H1 (cell line): ENCODE data around the gene BPIFB2. TPM values are rescaled to one million over a fixed set of nuclear protein-coding genes. Genes with fewer than 3 reads are reported as not detected.

ENCODE experiments used
- CREB1 ChIP-seq: IDR thresholded peaks from 2 replicates; pipeline ENCODE4 v1.6.1; 2012; ENCODE audit warnings: inconsistent platforms
- FOSL1 ChIP-seq: IDR thresholded peaks from 2 replicates; pipeline ENCODE4 v1.6.1; 2011; ENCODE audit warnings: mild to moderate bottlenecking, low read depth, low read length, moderate library complexity; ENCODE audit not compliant: insufficient read depth
- KDM1A ChIP-seq: fragments of 200-600, 300-600 bp; sonication (generic); IDR thresholded peaks from 2 replicates; pipeline ENCODE4 v1.7.1; 2016; ENCODE audit warnings: mild to moderate bottlenecking, low read length, borderline replicate concordance
- RNF2 ChIP-seq: fragments of 200-900, 300-1000 bp; sonication (generic); IDR thresholded peaks from 2 replicates; pipeline ENCODE4 v1.7.1; 2016; ENCODE audit warnings: borderline replicate concordance, low read depth, mild to moderate bottlenecking, antibody characterized with exemption, low read length; ENCODE audit not compliant: poor library complexity, severe bottlenecking; ENCODE audit errors: missing control alignments
- SIN3A ChIP-seq, 2 experiments: IDR thresholded peaks in 1 of 2; conservative IDR thresholded peaks in 1 of 2; 2 replicates each; pipeline ENCODE4 v1.6.1; 2011 to 2012; ENCODE audit warnings: low read length in 2 of 2, improper control_type of control experiment in 1 of 2, low read depth in 1 of 2, mild to moderate bottlenecking in 1 of 2
- polyA plus RNA-seq, 7 experiments: library from polyadenylated mRNA; depleted of rRNA in 3 of 7; stranded (reverse) in 5 of 7; unstranded in 2 of 7; fragments of >200 nt in 5 of 7; fragments of 200-250 nt in 2 of 7; gene quantifications; 1 replicate in 5 of 7; 2 replicates in 1 of 7; 4 replicates in 1 of 7; pipeline versions ENCODE4 v1.2.1 to v1.2.3, GENCODE V29; 2011 to 2013; ENCODE audit warnings: missing spikeins in 2 of 7, mixed read lengths in 2 of 7
- total RNA-seq: library from RNA; stranded (reverse); fragmentation: NEBNext Ultra II Directional; extraction: Animal tissue kit (Norgen Biotek cat#: 25700); gene quantifications from 2 replicates; pipeline ENCODE4 v1.2.1, GENCODE V29; 2021

BPIFB2 gene
- total and polyA plus RNA-seq, 2 of the 8 experiments (the other 6 are each of a cell fraction or from before 2014, with no cell fraction given): not detected

DNA sequence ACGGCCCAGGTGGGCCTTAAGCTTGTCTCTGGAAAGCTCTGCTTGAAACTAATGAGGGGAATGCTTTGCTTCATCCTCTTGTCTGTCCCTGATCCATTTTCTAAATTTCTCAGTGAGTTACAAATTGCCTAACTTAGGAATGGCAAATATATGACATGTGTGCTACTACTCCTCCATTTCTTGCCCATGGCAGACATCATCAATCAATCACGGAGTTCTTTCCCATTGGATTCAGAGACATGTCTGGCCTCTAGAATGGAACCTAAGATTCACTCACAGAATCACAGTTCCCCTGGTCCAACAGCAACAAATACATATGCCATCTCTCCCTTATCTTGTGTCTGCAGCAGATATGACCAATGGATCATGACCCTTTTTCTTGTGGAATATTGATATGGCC, 65.3 kb downstream of the BPIFB2 start (continued):
- TF ChIP-seq SIN3A (conservative IDR thresholded peaks at IDR 0.05 in 1 of 2, IDR thresholded peaks at IDR 0.05 in 1 of 2; ENCODE audit: low read depth in 1 of 2, low read length in 2 of 2) (no peak), CREB1 (no peak), FOSL1 (no peak), RNF2 (no peak), KDM1A (no peak)

Other genes starting within 250 kb of the BPIFB2 start
- 1,016 and 1,038 TPM in 2 replicates for gene DNMT3B, start 245.3 kb upstream of the BPIFB2 start, total RNA-seq
- gene DNMT3B, start 245.3 kb upstream of the BPIFB2 start, polyA plus RNA-seq (2011; rRNA removed): 433 and 469 TPM in 2 replicates
- 170 and 173 TPM in 2 replicates for gene MAPRE1, start 187.8 kb upstream of the BPIFB2 start, total RNA-seq
- 51.9 and 74.5 TPM in 2 replicates for gene MAPRE1, start 187.8 kb upstream of the BPIFB2 start, polyA plus RNA-seq (2011; rRNA removed)
- 0.20 TPM in 1 of 2 replicates, not detected in the other for gene EFCAB8, start 148.8 kb upstream of the BPIFB2 start, total RNA-seq
- gene EFCAB8, start 148.8 kb upstream of the BPIFB2 start, polyA plus RNA-seq (2011; rRNA removed): 0.02 and 0.06 TPM in 2 replicates
- not detected in 2 replicates for gene SUN5, start 3.3 kb upstream of the BPIFB2 start, total RNA-seq
- not detected in 2 replicates for gene SUN5, start 3.3 kb upstream of the BPIFB2 start, polyA plus RNA-seq (2011; rRNA removed)
- not detected in 2 replicates for gene BPIFB6, start 23.9 kb downstream of the BPIFB2 start, total RNA-seq
- not detected in 2 replicates for gene BPIFB6, start 23.9 kb downstream of the BPIFB2 start, polyA plus RNA-seq (2011; rRNA removed)
- gene BPIFB3, start 46.2 kb downstream of the BPIFB2 start, total RNA-seq: not detected in 2 replicates
- gene BPIFB3, start 46.2 kb downstream of the BPIFB2 start, polyA plus RNA-seq (2011; rRNA removed): 0.16 TPM in 1 of 2 replicates, not detected in the other
- gene BPIFB4, start 71.9 kb downstream of the BPIFB2 start, total RNA-seq: not detected in 2 replicates
- 0.17 TPM in 1 of 2 replicates, not detected in the other for gene BPIFB4, start 71.9 kb downstream of the BPIFB2 start, polyA plus RNA-seq (2011; rRNA removed)
- gene BPIFA2, start 160.5 kb downstream of the BPIFB2 start, total RNA-seq: not detected in 2 replicates
- gene BPIFA2, start 160.5 kb downstream of the BPIFB2 start, polyA plus RNA-seq (2011; rRNA removed): not detected in 2 replicates
- gene BPIFA3, start 209.6 kb downstream of the BPIFB2 start, total RNA-seq: not detected in 2 replicates
- not detected in 2 replicates for gene BPIFA3, start 209.6 kb downstream of the BPIFB2 start, polyA plus RNA-seq (2011; rRNA removed)
- not detected in 2 replicates for gene BPIFA1, start 228.3 kb downstream of the BPIFB2 start, total RNA-seq
- gene BPIFA1, start 228.3 kb downstream of the BPIFB2 start, polyA plus RNA-seq (2011; rRNA removed): not detected in 2 replicates